ENCODE results near the gene BTD. TPM values are rescaled to one million over a fixed set of nuclear protein-coding genes. Genes with fewer than 3 reads are reported as not detected.

Gene BTD
- total and polyA plus RNA-seq, 2 donors (not counting 1 experiment from before 2014, with no cell fraction given), result 24.4 to 24.9 TPM

- no peak for DNase-seq (ENCODE audit: low read depth in 2 of 2)
- H3K27ac ChIP-seq (ENCODE audit: insufficient read depth, low read length), result no peak overlapping the region
- H4K20me1 ChIP-seq (ENCODE audit: control insufficient read depth, extremely low read depth, insufficient read depth, low read length), result no peaks in the 10 kb centered on the region
- no peaks in the 10 kb centered on the region for H3K4me1 ChIP-seq (ENCODE audit: control insufficient read depth, extremely low read depth, insufficient read depth, low read length)
- H3K4me2 ChIP-seq (ENCODE audit: extremely low read depth, insufficient read depth, low read length), result no peak overlapping the region
- H3K9me3 ChIP-seq (ENCODE audit: control insufficient read depth, insufficient read depth, low read depth, low read length), result no peaks in the 10 kb centered on the region
- no peak overlapping the region for H3K4me3 ChIP-seq (replicated peaks in 1 of 4; ENCODE audit: control extremely low read depth in 1 of 4, insufficient read depth in 1 of 4, low read depth in 3 of 4, low read length in 4 of 4)
- H3K9ac ChIP-seq (ENCODE audit: insufficient read depth, low read length), result no peak overlapping the region
- H3K27me3 ChIP-seq (ENCODE audit: control insufficient read depth, insufficient read depth, low read length), result no peaks in the 10 kb centered on the region
- no peak for TF ChIP-seq CTCF (conservative IDR thresholded peaks at IDR 0.05 in 1 of 2, IDR thresholded peaks at IDR 0.05 in 1 of 2; ENCODE audit: low read depth in 1 of 2, low read length in 2 of 2)
- no peak for TF ChIP-seq EZH2 (IDR thresholded peaks at IDR 0.05; ENCODE audit: low read length, missing control alignments)
- no peak overlapping the region for H2AFZ ChIP-seq (ENCODE audit: low read length)
- no peaks in the 10 kb centered on the region for H3K79me2 ChIP-seq (ENCODE audit: control insufficient read depth, insufficient read depth, low read length)
- H3K36me3 ChIP-seq (ENCODE audit: control insufficient read depth, insufficient read depth, low read length), result no peaks in the 10 kb centered on the region
Measured at GRCh38 chr3:15591242-15591641, 10.3 kb upstream of the BTD start.

- no peak for DNase-seq (ENCODE audit: low read depth in 2 of 2)
- Histone ChIP-seq H3K4me2 (ENCODE audit: extremely low read depth, insufficient read depth, low read length) (no peak overlapping the region), H3K27ac (ENCODE audit: insufficient read depth, low read length) (no peak overlapping the region), H3K27me3 (ENCODE audit: control insufficient read depth, insufficient read depth, low read length) (no peaks in the 10 kb centered on the region), H2AFZ (ENCODE audit: low read length) (no peak overlapping the region), H3K4me1 (ENCODE audit: control insufficient read depth, extremely low read depth, insufficient read depth, low read length) (no peaks in the 10 kb centered on the region), H3K36me3 (ENCODE audit: control insufficient read depth, insufficient read depth, low read length) (no peaks in the 10 kb centered on the region), H3K4me3 (replicated peaks in 1 of 4; ENCODE audit: control extremely low read depth in 1 of 4, insufficient read depth in 1 of 4, low read depth in 3 of 4, low read length in 4 of 4) (no peak overlapping the region), H3K9ac (ENCODE audit: insufficient read depth, low read length) (no peak overlapping the region), H3K79me2 (ENCODE audit: control insufficient read depth, insufficient read depth, low read length) (no peaks in the 10 kb centered on the region), H4K20me1 (ENCODE audit: control insufficient read depth, extremely low read depth, insufficient read depth, low read length) (no peaks in the 10 kb centered on the region), H3K9me3 (ENCODE audit: control insufficient read depth, insufficient read depth, low read depth, low read length) (no peaks in the 10 kb centered on the region)
- TF ChIP-seq EZH2 (IDR thresholded peaks at IDR 0.05; ENCODE audit: low read length, missing control alignments), result no peak
- TF ChIP-seq CTCF (conservative IDR thresholded peaks at IDR 0.05 in 1 of 2, IDR thresholded peaks at IDR 0.05 in 1 of 2; ENCODE audit: low read depth in 1 of 2, low read length in 2 of 2), result no peak
Measured at GRCh38 chr3:15591928-15592327, 9.6 kb upstream of the BTD start.

GRCh38 chr3:15592968-15593367 lies 8.6 kb upstream of the BTD start:
- Histone ChIP-seq H3K27me3 (ENCODE audit: control insufficient read depth, insufficient read depth, low read length) (no peaks in the 10 kb centered on the region), H2AFZ (ENCODE audit: low read length) (no peak overlapping the region), H3K79me2 (ENCODE audit: control insufficient read depth, insufficient read depth, low read length) (no peaks in the 10 kb centered on the region), H3K27ac (ENCODE audit: insufficient read depth, low read length) (no peak overlapping the region), H3K4me3 (replicated peaks in 1 of 4; ENCODE audit: control extremely low read depth in 1 of 4, insufficient read depth in 1 of 4, low read depth in 3 of 4, low read length in 4 of 4) (no peak overlapping the region), H3K4me1 (ENCODE audit: control insufficient read depth, extremely low read depth, insufficient read depth, low read length) (no peaks in the 10 kb centered on the region), H3K36me3 (ENCODE audit: control insufficient read depth, insufficient read depth, low read length) (no peaks in the 10 kb centered on the region), H3K9ac (ENCODE audit: insufficient read depth, low read length) (no peak overlapping the region), H3K9me3 (ENCODE audit: control insufficient read depth, insufficient read depth, low read depth, low read length) (no peaks in the 10 kb centered on the region), H3K4me2 (ENCODE audit: extremely low read depth, insufficient read depth, low read length) (no peak overlapping the region), H4K20me1 (ENCODE audit: control insufficient read depth, extremely low read depth, insufficient read depth, low read length) (no peaks in the 10 kb centered on the region)
- no peak for DNase-seq (ENCODE audit: low read depth in 2 of 2)
- no peak for TF ChIP-seq EZH2 (IDR thresholded peaks at IDR 0.05; ENCODE audit: low read length, missing control alignments)
- TF ChIP-seq CTCF (conservative IDR thresholded peaks at IDR 0.05 in 1 of 2, IDR thresholded peaks at IDR 0.05 in 1 of 2; ENCODE audit: low read depth in 1 of 2, low read length in 2 of 2), result no peak
